Sigmoid colon (tissue), 4 donors: ENCODE measurements around the gene KRTAP10-4.

Experiments
- EP300 ChIP-seq, 4 donors: sonication (generic); formaldehyde crosslinking; IDR thresholded peaks; one replicate each; pipeline ENCODE4 v1.6.1; 2017; ENCODE audit warnings: antibody characterized with exemption in 4 of 4
- POLR2A ChIP-seq, 2 donors: fragments of 450-650 bp; IDR thresholded peaks; one replicate each; pipeline ENCODE4 v1.6.1; 2016; ENCODE audit warnings: antibody characterized with exemption in 2 of 2, mild to moderate bottlenecking in 2 of 2, moderate library complexity in 2 of 2
- POLR2AphosphoS5 ChIP-seq, 4 donors: sonication (generic); formaldehyde crosslinking; IDR thresholded peaks; one replicate each; pipeline ENCODE4 v1.6.1; 2017; ENCODE audit warnings: antibody characterized with exemption in 4 of 4
- TF ChIP-seq, protein P1 (sequence below), 4 experiments: fragments of 450-650 bp in 3 of 4; fragments of 200-600 bp in 1 of 4; IDR thresholded peaks; one replicate each; pipeline ENCODE4 v1.5.1; 2016 to 2019; ENCODE audit warnings: antibody characterized with exemption in 4 of 4, mild to moderate bottlenecking in 3 of 4, moderate library complexity in 2 of 4

DNA sequence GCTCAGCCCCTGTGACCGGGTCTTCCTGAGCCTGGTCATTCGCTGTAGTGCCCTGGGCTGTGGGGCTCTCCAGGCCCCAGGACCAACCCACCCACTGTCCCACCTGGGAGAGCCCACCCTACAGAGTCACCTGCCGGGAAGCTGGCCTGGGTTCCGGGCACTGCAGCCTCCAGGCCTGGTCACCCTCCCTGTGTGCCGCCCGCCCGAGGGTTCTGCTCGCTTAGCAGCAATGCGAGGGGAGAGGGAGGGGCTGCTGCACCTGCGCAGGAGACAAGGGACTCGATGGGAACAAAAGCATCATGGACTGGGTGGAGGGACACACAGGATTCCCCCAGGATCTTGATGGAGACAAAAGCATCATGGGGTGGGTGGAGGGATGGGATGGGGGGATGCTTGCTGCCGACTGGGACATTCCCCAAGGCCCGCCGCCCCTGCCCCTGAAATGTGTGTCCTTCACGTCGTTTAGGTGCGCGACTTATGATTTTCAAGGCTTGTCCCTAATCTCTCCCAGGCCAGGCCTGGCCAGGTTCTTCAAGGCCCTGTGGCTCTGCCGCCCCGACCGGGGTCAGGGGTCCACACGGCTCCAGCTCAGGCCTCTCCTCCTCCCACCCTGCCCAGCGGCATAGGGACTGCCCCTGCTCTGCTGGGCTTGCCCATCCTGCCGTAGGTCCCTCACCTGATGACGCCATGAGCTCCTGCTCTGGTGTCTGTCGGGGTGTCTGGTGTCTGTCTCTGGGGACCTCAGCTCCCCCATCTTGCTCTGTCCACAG, 40.0 kb downstream of the KRTAP10-4 start:
- TF ChIP-seq, protein P1, sequence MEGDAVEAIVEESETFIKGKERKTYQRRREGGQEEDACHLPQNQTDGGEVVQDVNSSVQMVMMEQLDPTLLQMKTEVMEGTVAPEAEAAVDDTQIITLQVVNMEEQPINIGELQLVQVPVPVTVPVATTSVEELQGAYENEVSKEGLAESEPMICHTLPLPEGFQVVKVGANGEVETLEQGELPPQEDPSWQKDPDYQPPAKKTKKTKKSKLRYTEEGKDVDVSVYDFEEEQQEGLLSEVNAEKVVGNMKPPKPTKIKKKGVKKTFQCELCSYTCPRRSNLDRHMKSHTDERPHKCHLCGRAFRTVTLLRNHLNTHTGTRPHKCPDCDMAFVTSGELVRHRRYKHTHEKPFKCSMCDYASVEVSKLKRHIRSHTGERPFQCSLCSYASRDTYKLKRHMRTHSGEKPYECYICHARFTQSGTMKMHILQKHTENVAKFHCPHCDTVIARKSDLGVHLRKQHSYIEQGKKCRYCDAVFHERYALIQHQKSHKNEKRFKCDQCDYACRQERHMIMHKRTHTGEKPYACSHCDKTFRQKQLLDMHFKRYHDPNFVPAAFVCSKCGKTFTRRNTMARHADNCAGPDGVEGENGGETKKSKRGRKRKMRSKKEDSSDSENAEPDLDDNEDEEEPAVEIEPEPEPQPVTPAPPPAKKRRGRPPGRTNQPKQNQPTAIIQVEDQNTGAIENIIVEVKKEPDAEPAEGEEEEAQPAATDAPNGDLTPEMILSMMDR (IDR thresholded peaks at IDR 0.05) = no peak
- TF ChIP-seq EP300 (IDR thresholded peaks at IDR 0.05) (no peak), POLR2AphosphoS5 (IDR thresholded peaks at IDR 0.05) (no peak), POLR2A (IDR thresholded peaks at IDR 0.05) (no peak)
